GM18517 (cell line): ENCODE data around the gene SWAP70.

Source experiments
- ATAC-seq: cut with Tn5 transposase; IDR thresholded peaks from one replicate; pipeline ENCODE4 v1.9.1; 2021; ENCODE audit warnings: mild to moderate bottlenecking, moderate library complexity; ENCODE audit not compliant: unreplicated experiment

The SWAP70 gene

GRCh38 chr11:9774109-9774508 is 110.2 kb downstream of the SWAP70 start:
- ATAC-seq, result no peak

GRCh38 chr11:9774591-9775397 is 110.9 kb downstream of the SWAP70 start:
- no peak for ATAC-seq

- ATAC-seq, result no peak
Measured at GRCh38 chr11:9775398-9775779, 111.5 kb downstream of the SWAP70 start.

GRCh38 chr11:9776203-9776602 is 112.3 kb downstream of the SWAP70 start:
- no peak for ATAC-seq

- no peak for ATAC-seq
Measured at GRCh38 chr11:9777066-9777465, 113.2 kb downstream of the SWAP70 start.

GRCh38 chr11:9777525-9777924 is 113.6 kb downstream of the SWAP70 start:
- no peak for ATAC-seq

- no peak for ATAC-seq
Measured at GRCh38 chr11:9780929-9781328, 117.1 kb downstream of the SWAP70 start.

- no peak for ATAC-seq
Measured at GRCh38 chr11:9783986-9784385, 120.1 kb downstream of the SWAP70 start.

GRCh38 chr11:9784602-9785315 is 120.9 kb downstream of the SWAP70 start:
- no peak for ATAC-seq

GRCh38 chr11:9787260-9787659 is 123.4 kb downstream of the SWAP70 start:
- no peak for ATAC-seq

- no peak for ATAC-seq
Measured at GRCh38 chr11:9787981-9788521, 124.2 kb downstream of the SWAP70 start.

GRCh38 chr11:9789910-9790309 is 126.0 kb downstream of the SWAP70 start:
- no peak for ATAC-seq

GRCh38 chr11:9790703-9791102 is 126.8 kb downstream of the SWAP70 start:
- ATAC-seq, result no peak

GRCh38 chr11:9796266-9796665 is 132.4 kb downstream of the SWAP70 start:
- ATAC-seq, result no peak

GRCh38 chr11:9796854-9797253 is 133.0 kb downstream of the SWAP70 start:
- no peak for ATAC-seq

GRCh38 chr11:9797300-9797699 is 133.4 kb downstream of the SWAP70 start:
- ATAC-seq, result no peak

GRCh38 chr11:9799886-9800285 is 136.0 kb downstream of the SWAP70 start:
- no peak for ATAC-seq

GRCh38 chr11:9802291-9802861 is 138.5 kb downstream of the SWAP70 start:
- no peak for ATAC-seq
